ENCODE results near the gene PHLDA3. TPM values are rescaled to one million over a fixed set of nuclear protein-coding genes. Genes with fewer than 3 reads are reported as not detected.

PHLDA3 gene
- total RNA-seq, 2 donors from 2014 or later = 13.1 to 21.2 TPM

DNA sequence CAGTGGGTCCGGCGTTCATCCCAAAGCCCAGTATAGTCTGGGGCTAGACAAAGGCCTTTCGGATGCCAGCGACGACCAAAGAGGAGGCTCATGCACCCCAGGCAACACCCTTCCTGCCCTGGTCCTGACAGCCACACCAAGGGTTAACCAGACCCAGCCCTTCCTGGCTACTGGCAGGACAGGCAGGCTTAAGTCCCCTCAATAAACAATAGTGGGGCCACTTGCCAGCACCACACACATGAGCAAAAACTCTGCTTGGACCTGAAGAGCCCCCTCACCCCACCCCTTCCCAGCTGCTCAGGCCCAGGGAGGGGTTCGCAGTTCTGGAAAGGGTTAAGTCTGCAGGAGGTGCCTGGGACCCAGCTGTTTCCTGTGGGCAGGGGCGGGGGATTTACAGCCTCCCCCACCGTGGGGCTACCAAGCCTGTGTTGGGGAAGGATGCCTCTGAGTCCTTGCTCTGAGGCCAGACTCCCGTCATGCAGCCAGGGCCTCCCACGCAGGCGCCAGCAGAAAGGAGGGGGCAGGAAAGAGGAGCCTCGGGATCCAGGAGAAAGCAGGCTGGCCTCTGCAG is 18.2 kb downstream of the PHLDA3 start:
- no peak for DNase-seq
- intact Hi-C loops (cut with DNase I) = no loop called here
- Histone ChIP-seq H3K9me3 (no peaks in the 10 kb centered on the region), H3K27me3 (no peaks in the 10 kb centered on the region), H3K36me3 (no peaks in the 10 kb centered on the region), H3K9ac (ENCODE audit: low read depth in 2 of 2, low read length in 2 of 2) (peak overlapping the region in 1 of 2 donors; percentile 1), H3K4me3 (no peak overlapping the region), H3K27ac (peak overlapping the region; percentile 4), H3K4me1 (no peaks in the 10 kb centered on the region)
- TF ChIP-seq, protein P1, sequence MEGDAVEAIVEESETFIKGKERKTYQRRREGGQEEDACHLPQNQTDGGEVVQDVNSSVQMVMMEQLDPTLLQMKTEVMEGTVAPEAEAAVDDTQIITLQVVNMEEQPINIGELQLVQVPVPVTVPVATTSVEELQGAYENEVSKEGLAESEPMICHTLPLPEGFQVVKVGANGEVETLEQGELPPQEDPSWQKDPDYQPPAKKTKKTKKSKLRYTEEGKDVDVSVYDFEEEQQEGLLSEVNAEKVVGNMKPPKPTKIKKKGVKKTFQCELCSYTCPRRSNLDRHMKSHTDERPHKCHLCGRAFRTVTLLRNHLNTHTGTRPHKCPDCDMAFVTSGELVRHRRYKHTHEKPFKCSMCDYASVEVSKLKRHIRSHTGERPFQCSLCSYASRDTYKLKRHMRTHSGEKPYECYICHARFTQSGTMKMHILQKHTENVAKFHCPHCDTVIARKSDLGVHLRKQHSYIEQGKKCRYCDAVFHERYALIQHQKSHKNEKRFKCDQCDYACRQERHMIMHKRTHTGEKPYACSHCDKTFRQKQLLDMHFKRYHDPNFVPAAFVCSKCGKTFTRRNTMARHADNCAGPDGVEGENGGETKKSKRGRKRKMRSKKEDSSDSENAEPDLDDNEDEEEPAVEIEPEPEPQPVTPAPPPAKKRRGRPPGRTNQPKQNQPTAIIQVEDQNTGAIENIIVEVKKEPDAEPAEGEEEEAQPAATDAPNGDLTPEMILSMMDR (IDR thresholded peaks at IDR 0.05) = no peak

DNA sequence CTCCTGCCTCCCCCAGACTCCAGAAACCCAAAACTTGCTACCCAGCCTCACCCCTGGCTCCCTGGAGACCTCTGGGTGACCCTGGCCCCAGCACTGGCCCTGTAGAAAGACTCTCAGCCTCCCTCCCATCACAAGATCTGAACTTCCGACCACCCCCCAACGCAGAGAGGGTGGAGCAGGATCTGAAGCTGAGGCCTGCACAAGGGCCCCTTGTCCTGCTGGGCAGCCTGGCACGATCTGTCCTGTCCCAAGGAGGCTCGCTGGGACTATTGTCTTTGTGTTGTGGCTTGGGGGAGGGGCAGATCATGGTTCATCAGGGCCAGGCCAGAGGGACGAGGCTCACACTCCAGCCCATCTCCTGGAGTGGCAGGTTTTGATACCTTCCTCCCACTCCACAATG is 20.0 kb downstream of the PHLDA3 start:
- TF ChIP-seq, protein P1 (IDR thresholded peaks at IDR 0.05) = no peak
- H3K27me3 ChIP-seq = no peaks in the 10 kb centered on the region
- no peak overlapping the region for H3K27ac ChIP-seq
- no peak overlapping the region for H3K4me3 ChIP-seq
- no peak overlapping the region for H3K9ac ChIP-seq (ENCODE audit: low read depth in 2 of 2, low read length in 2 of 2)
- H3K36me3 ChIP-seq = no peaks in the 10 kb centered on the region
- no peaks in the 10 kb centered on the region for H3K4me1 ChIP-seq
- DNase-seq = no peak
- intact Hi-C loops (cut with DNase I) = loop anchor here (2.0 kb wide), 1 partner anchor 32 kb away; no protein-coding TSS in a partner anchor
- H3K9me3 ChIP-seq = no peaks in the 10 kb centered on the region

DNA sequence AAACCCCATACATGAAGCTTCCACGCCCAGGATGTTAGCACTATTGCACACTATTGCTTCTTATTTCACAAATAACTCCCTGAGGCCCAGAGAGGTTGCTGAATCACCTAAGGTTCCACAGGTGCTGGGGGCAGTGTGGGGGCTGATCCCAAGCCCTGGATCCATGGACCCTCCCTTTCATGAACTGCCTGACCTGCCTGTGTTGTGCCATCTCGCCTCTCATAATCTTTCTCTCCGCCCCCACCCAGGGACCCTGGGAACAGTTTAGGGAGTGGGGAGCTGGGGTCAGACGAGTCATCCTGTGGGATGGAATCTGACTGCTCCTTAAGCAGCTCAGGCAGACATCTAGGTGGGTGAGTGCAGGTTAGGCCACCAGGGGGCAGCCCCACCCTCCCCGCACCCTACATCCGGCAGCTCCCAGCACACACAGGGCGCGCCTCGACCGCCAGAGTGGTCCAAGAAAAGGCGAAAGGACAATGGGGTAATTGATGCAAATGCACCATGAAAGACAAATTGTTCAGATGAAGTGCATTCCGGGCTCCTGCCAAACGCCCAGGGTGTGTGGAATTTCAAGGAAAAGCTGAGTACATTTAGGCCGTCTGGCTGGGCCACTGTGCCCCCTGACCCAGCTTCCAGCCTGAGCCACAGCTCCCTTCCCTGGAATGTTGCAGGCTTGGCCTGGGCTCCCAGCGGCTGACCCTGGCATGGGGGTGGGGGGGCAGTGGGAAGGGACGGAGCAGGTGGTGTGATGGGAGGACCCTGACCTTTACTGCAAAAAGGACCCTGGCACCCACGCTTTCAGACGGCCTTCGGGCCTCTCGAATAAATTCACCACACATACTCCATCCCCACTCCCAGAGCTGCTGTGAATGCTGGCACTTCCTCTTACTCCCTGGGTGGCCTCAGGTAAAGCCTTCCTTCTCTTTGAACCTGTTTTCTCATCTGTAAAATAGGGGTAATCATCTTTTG is 20.8 kb downstream of the PHLDA3 start:
- Histone ChIP-seq H3K27me3 (no peaks in the 10 kb centered on the region), H3K9ac (ENCODE audit: low read depth in 2 of 2, low read length in 2 of 2) (peak overlapping the region in 1 of 2 donors; percentile 12), H3K27ac (no peak overlapping the region), H3K4me3 (no peak overlapping the region), H3K36me3 (no peaks in the 10 kb centered on the region), H3K9me3 (no peaks in the 10 kb centered on the region), H3K4me1 (no peaks in the 10 kb centered on the region)
- DNase-seq = peak; percentile 76
- intact Hi-C loops (cut with DNase I) = loop anchor here (2.0 kb wide), 1 partner anchor 33 kb away; no protein-coding TSS in a partner anchor
- TF ChIP-seq, protein P1 (IDR thresholded peaks at IDR 0.05) = peak; percentile 74

DNA sequence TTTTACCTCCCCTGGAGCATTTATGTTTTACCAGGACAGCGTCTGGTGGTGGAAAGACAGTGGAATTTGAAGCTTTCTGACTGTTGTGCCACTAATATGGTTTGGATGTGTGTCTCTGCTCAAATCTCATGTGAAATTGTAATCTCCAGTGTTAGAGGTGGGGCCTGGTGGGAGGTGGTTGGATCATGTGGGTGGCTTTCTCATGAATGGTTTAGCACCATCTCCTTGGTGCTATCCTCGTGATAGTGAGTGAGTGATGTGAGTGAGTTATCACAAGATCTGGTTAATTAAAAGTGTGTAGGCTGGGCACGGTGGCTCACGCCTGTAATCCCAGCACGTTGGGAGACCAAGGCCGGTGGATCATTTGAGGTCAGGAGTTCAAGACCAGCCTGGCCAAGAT is 23.7 kb downstream of the PHLDA3 start:
- TF ChIP-seq, protein P1 (IDR thresholded peaks at IDR 0.05) = no peak
- intact Hi-C loops (cut with DNase I) = no loop called here
- Histone ChIP-seq H3K27ac (no peak overlapping the region), H3K4me3 (no peak overlapping the region), H3K9me3 (no peaks in the 10 kb centered on the region), H3K27me3 (no peaks in the 10 kb centered on the region), H3K36me3 (no peaks in the 10 kb centered on the region), H3K9ac (ENCODE audit: low read depth in 2 of 2, low read length in 2 of 2) (no peak overlapping the region), H3K4me1 (no peaks in the 10 kb centered on the region)
- DNase-seq = no peak

DNA sequence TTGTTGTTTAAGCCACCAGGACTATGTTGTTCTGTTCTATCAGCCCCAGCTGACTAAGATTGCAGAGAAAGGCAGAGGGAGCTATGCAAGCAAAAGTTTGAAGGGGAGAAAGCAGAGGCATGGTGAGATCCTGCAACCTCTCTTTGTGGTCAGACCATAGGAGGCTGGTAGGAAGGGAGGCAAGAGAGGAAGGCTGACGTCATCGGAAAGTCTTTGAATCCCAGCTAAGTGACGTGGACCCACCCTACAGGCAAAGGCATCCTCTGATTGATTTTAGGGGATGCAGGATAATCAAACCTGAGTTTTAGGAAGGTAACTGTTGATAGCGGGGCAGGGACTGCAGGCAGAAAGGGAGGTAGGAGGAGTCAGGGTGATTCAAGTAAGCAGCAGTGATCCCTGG is 24.2 kb downstream of the PHLDA3 start:
- TF ChIP-seq, protein P1 (IDR thresholded peaks at IDR 0.05) = no peak
- DNase-seq = no peak
- intact Hi-C loops (cut with DNase I) = loop anchor here (5.0 kb wide), 1 partner anchor 68 kb away; no protein-coding TSS in a partner anchor

More for the DNA sequence above, 24.2 kb downstream of the PHLDA3 start:
- Histone ChIP-seq H3K9ac (ENCODE audit: low read depth in 2 of 2, low read length in 2 of 2) (no peak overlapping the region), H3K27ac (no peak overlapping the region), H3K4me3 (no peak overlapping the region), H3K4me1 (no peaks in the 10 kb centered on the region), H3K27me3 (no peaks in the 10 kb centered on the region), H3K36me3 (no peaks in the 10 kb centered on the region), H3K9me3 (no peaks in the 10 kb centered on the region)
